ENCODE data around the gene BRD3OS. TPM values are rescaled to one million over a fixed set of nuclear protein-coding genes. Genes with fewer than 3 reads are reported as not detected.

Gene BRD3OS
- total RNA-seq, 4 donors from 2014 or later, result 15.3 to 39.0 (median 21.7) TPM

GRCh38 chr9:133982971-133983720, 42.1 kb upstream of the BRD3OS start:
- H3K9me3 ChIP-seq, result no peaks in the 10 kb centered on the region
- TF ChIP-seq POLR2AphosphoS5 (IDR thresholded peaks at IDR 0.05), result no peak
- no peak for TF ChIP-seq CTCF (IDR thresholded peaks at IDR 0.05)
- no peak for TF ChIP-seq EP300 (IDR thresholded peaks at IDR 0.05)
- no peak for TF ChIP-seq POLR2A (IDR thresholded peaks at IDR 0.05)
- no peak for ATAC-seq

GRCh38 chr9:133986061-133986460, 39.2 kb upstream of the BRD3OS start:
- Histone ChIP-seq H3K27me3 (no peaks in the 10 kb centered on the region), H3K36me3 (no peaks in the 10 kb centered on the region), H3K27ac (no peak overlapping the region), H3K9me3 (no peaks in the 10 kb centered on the region), H3K4me3 (no peak overlapping the region), H3K4me1 (peaks cover 0 to 15% (median 8%) of the 10 kb centered on the region in 3 donors)
- TF ChIP-seq EP300 (IDR thresholded peaks at IDR 0.05) (no peak), POLR2AphosphoS5 (IDR thresholded peaks at IDR 0.05) (no peak), CTCF (IDR thresholded peaks at IDR 0.05) (no peak), POLR2A (IDR thresholded peaks at IDR 0.05) (no peak)
- WGBS, 2 donors (ENCODE audit: low coverage in 1 of 2), result 59 to 75% methylated on average over 2 to 4 of the region's 6 CpGs
- ATAC-seq, result no peak

More at GRCh38 chr9:133982971-133983720, 42.1 kb upstream of the BRD3OS start:
- no peak overlapping the region for H3K4me3 ChIP-seq
- H3K36me3 ChIP-seq, result no peaks in the 10 kb centered on the region
- H3K27me3 ChIP-seq, result no peaks in the 10 kb centered on the region
- no peak overlapping the region for H3K27ac ChIP-seq
- 83 to 92% methylated on average over 11 to 16 of the region's 25 CpGs for WGBS, 2 donors (ENCODE audit: low coverage in 1 of 2)
- H3K4me1 ChIP-seq, result peaks cover 0 to 24% (median 19%) of the 10 kb centered on the region in 3 donors

GRCh38 chr9:133986774-133987445, 38.4 kb upstream of the BRD3OS start:
- Histone ChIP-seq H3K36me3 (no peaks in the 10 kb centered on the region), H3K4me3 (no peak overlapping the region), H3K27ac (no peak overlapping the region), H3K9me3 (no peaks in the 10 kb centered on the region), H3K4me1 (peaks cover 0 to 22% (median 10%) of the 10 kb centered on the region in 3 donors), H3K27me3 (no peaks in the 10 kb centered on the region)
- no peak for ATAC-seq
- WGBS, 2 donors (ENCODE audit: low coverage in 1 of 2), result 83 to 84% methylated on average over 9 to 11 of the region's 13 CpGs
- TF ChIP-seq CTCF (IDR thresholded peaks at IDR 0.05) (no peak), POLR2AphosphoS5 (IDR thresholded peaks at IDR 0.05) (no peak), POLR2A (IDR thresholded peaks at IDR 0.05) (no peak), EP300 (IDR thresholded peaks at IDR 0.05) (no peak)

GRCh38 chr9:133987446-133987788, 37.9 kb upstream of the BRD3OS start:
- TF ChIP-seq POLR2A (IDR thresholded peaks at IDR 0.05) (no peak), POLR2AphosphoS5 (IDR thresholded peaks at IDR 0.05) (no peak), EP300 (IDR thresholded peaks at IDR 0.05) (no peak), CTCF (IDR thresholded peaks at IDR 0.05) (no peak)
- no peaks in the 10 kb centered on the region for H3K36me3 ChIP-seq
- H3K9me3 ChIP-seq, result no peaks in the 10 kb centered on the region
- ATAC-seq, result no peak
- H3K4me1 ChIP-seq, result peaks cover 0 to 22% (median 10%) of the 10 kb centered on the region in 3 donors
- H3K27me3 ChIP-seq, result no peaks in the 10 kb centered on the region
- 88 to 91% methylated on average over 8 to 12 of the region's 14 CpGs for WGBS, 2 donors (ENCODE audit: low coverage in 1 of 2)
- no peak overlapping the region for H3K4me3 ChIP-seq
- H3K27ac ChIP-seq, result no peak overlapping the region

Data from gastroesophageal sphincter (tissue), 4 donors.